B cell (primary cell): ENCODE data around the gene HOXC6.

Experiments
- EZH2 ChIP-seq: IDR thresholded peaks from 2 replicates; pipeline ENCODE4 v1.6.1; 2012; ENCODE audit warnings: borderline replicate concordance, low read depth, mild to moderate bottlenecking, moderate library complexity, low read length; ENCODE audit not compliant: insufficient read depth, poor library complexity, severe bottlenecking
- TF ChIP-seq, protein P1 (sequence below): fragments of 200-600 bp; IDR thresholded peaks from one replicate; pipeline ENCODE4 v1.8.0; 2022; ENCODE audit warnings: antibody characterized with exemption, mild to moderate bottlenecking

- TF ChIP-seq, protein P1, sequence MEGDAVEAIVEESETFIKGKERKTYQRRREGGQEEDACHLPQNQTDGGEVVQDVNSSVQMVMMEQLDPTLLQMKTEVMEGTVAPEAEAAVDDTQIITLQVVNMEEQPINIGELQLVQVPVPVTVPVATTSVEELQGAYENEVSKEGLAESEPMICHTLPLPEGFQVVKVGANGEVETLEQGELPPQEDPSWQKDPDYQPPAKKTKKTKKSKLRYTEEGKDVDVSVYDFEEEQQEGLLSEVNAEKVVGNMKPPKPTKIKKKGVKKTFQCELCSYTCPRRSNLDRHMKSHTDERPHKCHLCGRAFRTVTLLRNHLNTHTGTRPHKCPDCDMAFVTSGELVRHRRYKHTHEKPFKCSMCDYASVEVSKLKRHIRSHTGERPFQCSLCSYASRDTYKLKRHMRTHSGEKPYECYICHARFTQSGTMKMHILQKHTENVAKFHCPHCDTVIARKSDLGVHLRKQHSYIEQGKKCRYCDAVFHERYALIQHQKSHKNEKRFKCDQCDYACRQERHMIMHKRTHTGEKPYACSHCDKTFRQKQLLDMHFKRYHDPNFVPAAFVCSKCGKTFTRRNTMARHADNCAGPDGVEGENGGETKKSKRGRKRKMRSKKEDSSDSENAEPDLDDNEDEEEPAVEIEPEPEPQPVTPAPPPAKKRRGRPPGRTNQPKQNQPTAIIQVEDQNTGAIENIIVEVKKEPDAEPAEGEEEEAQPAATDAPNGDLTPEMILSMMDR, result no peak
- no peak for TF ChIP-seq EZH2
Measured at GRCh38 chr12:54048406-54049093, 20.3 kb downstream of the HOXC6 start.
